Measurements from ENCODE around the gene PAQR4. TPM values are rescaled to one million over a fixed set of nuclear protein-coding genes. Genes with fewer than 3 reads are reported as not detected.
A peak's percentile ranks its signal among the peaks of the same experiment; 100 is the strongest.

The PAQR4 gene
- total RNA-seq, 1 donor from 2014 or later: 4.5 TPM

- DNase-seq (ENCODE audit: low spot score): peak; percentile 81
Observed at GRCh38 chr16:3021449-3022207, 52.5 kb downstream of the PAQR4 start.

GRCh38 chr16:3022208-3022683 lies 53.1 kb downstream of the PAQR4 start:
- DNase-seq (ENCODE audit: low spot score): peak; percentile 93

GRCh38 chr16:3022684-3023414 lies 53.7 kb downstream of the PAQR4 start:
- no peak for DNase-seq (ENCODE audit: low spot score)

Other genes with a start within 250 kb of the PAQR4 start
- 3.1 TPM for gene PRSS27, start 249.1 kb upstream of the PAQR4 start, total RNA-seq
- 669 TPM for gene SRRM2, start 216.7 kb upstream of the PAQR4 start, total RNA-seq
- gene ELOB, start 192.1 kb upstream of the PAQR4 start, total RNA-seq: 274 TPM
- gene PRSS33, start 181.8 kb upstream of the PAQR4 start, total RNA-seq: not detected
- not detected for gene PRSS41, start 170.9 kb upstream of the PAQR4 start, total RNA-seq
- 1.3 TPM for gene PRSS21, start 152.1 kb upstream of the PAQR4 start, total RNA-seq
- gene ZG16B, start 139.0 kb upstream of the PAQR4 start, total RNA-seq: 31.8 TPM
- gene PRSS22, start 111.2 kb upstream of the PAQR4 start, total RNA-seq: 41.2 TPM
- gene FLYWCH2, start 86.1 kb upstream of the PAQR4 start, total RNA-seq: 23.5 TPM
- 39.6 TPM for gene FLYWCH1, start 57.4 kb upstream of the PAQR4 start, total RNA-seq
- gene KREMEN2, start 5.1 kb upstream of the PAQR4 start, total RNA-seq: not detected
- 2.2 TPM for gene PKMYT1, start 11.1 kb downstream of the PAQR4 start, total RNA-seq
- 0.42 TPM for gene CLDN9, start 43.6 kb downstream of the PAQR4 start, total RNA-seq
- gene CLDN6, start 48.8 kb downstream of the PAQR4 start, total RNA-seq: not detected
- gene TNFRSF12A, start 51.0 kb downstream of the PAQR4 start, total RNA-seq: 27.7 TPM
- gene HCFC1R1, start 54.6 kb downstream of the PAQR4 start, total RNA-seq: 46.3 TPM
- gene THOC6, start 54.7 kb downstream of the PAQR4 start, total RNA-seq: 29.8 TPM
- 94.3 TPM for gene BICDL2, start 67.6 kb downstream of the PAQR4 start, total RNA-seq
- 0.78 TPM for gene MMP25, start 77.2 kb downstream of the PAQR4 start, total RNA-seq
- gene IL32, start 96.3 kb downstream of the PAQR4 start, total RNA-seq: 13.7 TPM
- not detected for gene ZSCAN10, start 129.9 kb downstream of the PAQR4 start, total RNA-seq
- gene ZNF205, start 143.2 kb downstream of the PAQR4 start, total RNA-seq: 8.2 TPM
- gene ZNF213, start 165.7 kb downstream of the PAQR4 start, total RNA-seq: 12.6 TPM
- gene OR1F1, start 218.9 kb downstream of the PAQR4 start, total RNA-seq: not detected